GM19238 (cell line): ENCODE results near the gene PDE4B.
"Not testable (repeated sequence)": the region's sequence is repeated elsewhere in the genome, so short reads cannot be mapped to it uniquely, and the experiment has no call there.

Source experiments
- DNase-seq: peaks from one replicate; pipeline ENCODE4 v3.0.0; 2011; ENCODE audit warnings: low spot score; ENCODE audit not compliant: insufficient read length

The PDE4B gene

GRCh38 chr1:66048011-66048410, 255.3 kb downstream of the PDE4B start:
- no peak for DNase-seq

DNA sequence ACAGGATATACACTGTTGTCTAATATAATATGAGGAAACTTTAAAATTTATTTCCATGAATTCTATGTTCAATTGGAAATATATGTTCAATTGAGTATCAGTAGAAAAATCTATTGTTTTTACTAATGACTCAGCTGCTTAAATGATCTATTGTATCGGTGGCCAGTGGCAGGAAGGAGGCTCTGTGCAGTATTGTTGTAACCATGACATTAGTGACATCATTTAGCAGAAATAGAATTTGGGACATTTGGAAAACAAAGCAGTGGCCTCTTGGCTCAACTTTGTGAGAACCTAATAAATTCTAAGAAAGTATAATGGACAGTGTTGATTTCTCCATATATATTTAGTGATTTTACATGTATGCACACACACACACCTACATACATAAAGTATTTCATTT, 257.4 kb downstream of the PDE4B start:
- no peak for DNase-seq

- DNase-seq = no peak
These were observed 257.9 kb downstream of the PDE4B start for GRCh38 chr1:66050633-66051032.

DNA sequence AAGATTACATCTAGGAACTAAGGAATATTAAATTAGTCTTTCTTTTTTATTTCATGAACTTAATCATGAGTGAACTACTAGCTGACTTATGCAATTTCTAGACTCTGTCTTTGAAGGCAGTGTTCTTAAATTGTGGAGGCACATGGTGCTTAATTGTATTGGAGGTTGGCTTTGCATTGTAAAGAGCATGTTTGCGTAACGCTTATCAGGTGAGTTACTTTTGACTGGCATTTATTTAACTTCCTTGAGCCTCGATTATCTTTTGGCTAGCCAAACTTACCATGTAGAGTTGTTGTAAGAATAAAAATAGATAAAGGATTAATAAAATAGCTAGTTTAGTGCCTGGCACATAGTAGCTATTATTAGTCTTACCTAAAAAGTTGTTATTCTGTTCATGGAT, 262.4 kb downstream of the PDE4B start:
- no peak for DNase-seq

DNA sequence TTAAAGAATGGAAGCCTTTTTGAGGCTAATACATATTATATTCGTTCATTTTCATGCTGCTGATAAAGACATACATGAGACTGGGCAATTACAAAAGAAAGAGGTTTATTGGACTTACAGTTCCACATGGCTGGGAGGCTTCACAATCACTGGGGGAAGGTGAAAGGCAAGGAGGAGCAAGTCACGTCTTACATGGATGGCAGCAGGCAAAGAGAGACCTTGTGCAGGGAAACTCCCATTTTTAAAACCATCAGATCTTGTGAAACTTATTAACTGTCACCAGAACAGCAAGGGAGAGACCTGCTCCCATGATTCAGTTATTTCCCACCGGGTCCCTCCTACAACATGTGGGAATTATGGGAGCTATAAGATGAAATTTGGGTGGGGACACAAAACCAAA, 264.8 kb downstream of the PDE4B start:
- not testable (repeated sequence) for DNase-seq

- DNase-seq = no peak
These were observed 265.9 kb downstream of the PDE4B start for GRCh38 chr1:66058558-66058957.

DNA sequence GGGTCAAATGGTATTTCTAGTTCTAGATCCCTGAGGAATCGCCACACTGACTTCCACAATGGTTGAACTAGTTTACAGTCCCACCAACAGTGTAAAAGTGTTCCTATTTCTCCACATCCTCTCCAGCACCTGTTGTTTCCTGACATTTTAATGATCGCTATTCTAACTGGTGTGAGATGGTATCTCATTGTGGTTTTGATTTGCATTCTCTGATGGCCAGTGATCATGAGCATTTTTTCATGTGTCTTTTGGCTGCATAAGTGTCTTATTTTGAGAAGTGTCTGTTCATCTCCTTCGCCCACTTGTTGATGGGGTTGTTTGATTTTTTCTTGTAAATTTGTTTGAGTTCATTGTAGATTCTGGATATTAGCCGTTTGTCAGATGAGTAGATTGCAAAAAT, 274.5 kb downstream of the PDE4B start:
- not testable (repeated sequence) for DNase-seq

- DNase-seq = no peak
These were observed 277.5 kb downstream of the PDE4B start for GRCh38 chr1:66069976-66070876.

DNA sequence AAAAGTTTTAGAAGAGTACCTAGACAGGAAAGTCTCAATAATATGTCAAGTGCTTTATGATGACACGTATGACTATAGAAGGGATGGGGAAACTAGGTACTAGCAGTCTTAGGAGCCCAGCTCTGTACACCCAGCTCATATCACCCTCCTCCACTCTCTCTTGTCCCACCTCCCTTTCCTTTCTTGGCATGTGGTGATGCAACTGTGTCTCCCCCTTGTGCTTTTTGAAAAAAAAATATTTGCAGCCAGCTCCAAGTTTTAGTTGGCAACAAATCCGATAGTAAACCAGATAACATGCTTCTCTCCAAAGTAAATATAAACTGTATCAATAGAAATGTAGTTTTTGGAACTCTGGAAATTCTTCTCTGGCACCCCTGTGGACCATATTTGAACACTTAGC, 280.7 kb downstream of the PDE4B start:
- DNase-seq = no peak

GRCh38 chr1:66074147-66074546, 281.5 kb downstream of the PDE4B start:
- no peak for DNase-seq

GRCh38 chr1:66078412-66078811, 285.7 kb downstream of the PDE4B start:
- DNase-seq = no peak

- no peak for DNase-seq
These were observed 290.3 kb downstream of the PDE4B start for GRCh38 chr1:66083003-66083402.

DNA sequence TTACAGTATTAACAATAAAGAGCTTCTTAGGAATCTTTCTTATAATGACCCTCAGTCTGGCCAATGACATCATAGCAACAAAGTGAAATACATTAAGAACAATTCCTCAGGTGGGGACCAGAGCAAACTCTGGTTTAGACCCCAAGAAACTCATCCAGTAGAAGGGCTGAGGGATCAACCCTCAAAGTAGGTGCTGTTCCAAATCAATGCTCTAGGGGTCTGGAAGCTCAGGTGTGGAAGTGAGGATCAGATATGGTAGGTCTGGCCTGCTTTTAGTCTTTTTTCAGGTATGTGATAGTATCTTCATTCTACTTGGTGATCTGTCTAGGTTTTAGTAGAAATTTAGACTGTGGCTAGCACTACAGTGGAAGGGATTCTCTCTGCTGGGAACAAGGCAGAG, 291.7 kb downstream of the PDE4B start:
- DNase-seq = no peak

DNA sequence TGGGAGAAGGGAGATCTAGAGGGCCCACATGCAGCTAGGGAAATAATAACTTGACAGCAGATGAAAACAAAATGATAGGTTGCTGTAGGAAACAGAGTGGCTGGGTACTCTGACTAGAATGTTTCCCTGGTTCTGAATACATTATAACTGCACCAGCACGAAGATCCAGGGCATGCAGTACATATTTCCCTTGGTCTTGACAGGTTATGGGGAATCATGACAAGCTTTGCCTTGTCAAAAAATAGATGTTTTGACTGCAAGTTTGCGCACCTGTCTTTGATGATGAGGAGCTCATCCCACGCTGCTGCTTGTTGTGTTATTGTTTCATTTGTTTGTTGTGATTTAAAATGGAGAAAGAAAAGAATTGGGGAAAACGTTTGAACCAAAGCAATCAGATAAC, 292.9 kb downstream of the PDE4B start:
- no peak for DNase-seq

DNA sequence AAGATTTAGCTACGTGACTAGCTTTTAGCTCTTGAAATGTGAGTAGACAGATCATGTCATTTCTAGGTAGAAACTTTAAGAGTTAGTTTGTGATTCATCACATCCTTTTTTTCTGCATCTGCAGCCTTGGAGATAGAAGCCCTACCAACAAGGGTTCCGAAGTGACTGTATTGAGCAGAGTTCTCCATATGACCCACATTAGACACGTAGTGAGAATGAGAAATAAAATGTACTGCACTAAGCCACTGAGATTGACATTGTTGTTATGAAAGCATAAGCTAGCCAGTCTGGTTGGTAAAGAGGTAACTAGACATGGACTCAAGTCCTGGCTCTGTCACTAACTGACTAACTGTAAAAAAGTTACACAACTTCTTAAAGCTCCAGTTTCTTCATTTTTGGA, 296.1 kb downstream of the PDE4B start:
- DNase-seq = no peak

GRCh38 chr1:66090859-66091457, 298.3 kb downstream of the PDE4B start:
- no peak for DNase-seq

- DNase-seq = no peak
These were observed 302.5 kb downstream of the PDE4B start for GRCh38 chr1:66095190-66095589.

DNA sequence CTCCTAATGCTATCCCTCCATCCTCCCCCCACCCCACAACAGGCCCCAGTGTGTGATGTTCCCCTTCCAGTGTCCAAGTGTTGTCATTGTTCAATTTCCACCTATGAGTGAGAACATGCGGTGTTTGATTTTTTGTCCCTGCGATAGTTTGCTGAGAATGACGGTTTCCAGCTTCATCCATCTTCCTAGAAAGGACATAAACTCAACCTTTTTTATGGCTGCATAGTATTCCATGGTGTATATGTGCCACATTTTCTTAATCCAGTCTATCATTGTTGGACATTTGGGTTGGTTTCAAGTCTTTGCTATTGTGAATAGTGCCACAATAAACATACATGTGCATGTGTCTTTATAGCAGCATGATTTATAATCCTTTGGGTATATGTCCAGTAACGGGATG, 308.3 kb downstream of the PDE4B start:
- not testable (repeated sequence) for DNase-seq

DNA sequence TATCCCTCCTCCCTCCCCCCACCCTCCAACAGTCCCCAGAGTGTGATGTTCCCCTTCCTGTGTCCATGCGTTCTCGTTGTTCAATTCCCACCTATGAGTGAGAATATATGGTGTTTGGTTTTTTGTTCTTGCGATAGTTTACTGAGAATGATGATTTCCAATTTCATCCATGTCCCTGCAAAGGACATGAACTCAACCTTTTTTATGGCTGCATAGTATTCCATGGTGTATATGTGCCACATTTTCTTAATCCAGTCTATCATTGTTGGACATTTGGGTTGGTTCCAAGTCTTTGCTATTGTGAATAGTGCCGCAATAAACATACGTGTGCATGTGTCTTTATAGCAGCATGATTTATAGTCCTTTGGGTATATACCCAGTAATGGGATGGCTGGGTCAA, 311.4 kb downstream of the PDE4B start:
- not testable (repeated sequence) for DNase-seq

GRCh38 chr1:66108624-66109023, 315.9 kb downstream of the PDE4B start:
- DNase-seq = no peak

DNA sequence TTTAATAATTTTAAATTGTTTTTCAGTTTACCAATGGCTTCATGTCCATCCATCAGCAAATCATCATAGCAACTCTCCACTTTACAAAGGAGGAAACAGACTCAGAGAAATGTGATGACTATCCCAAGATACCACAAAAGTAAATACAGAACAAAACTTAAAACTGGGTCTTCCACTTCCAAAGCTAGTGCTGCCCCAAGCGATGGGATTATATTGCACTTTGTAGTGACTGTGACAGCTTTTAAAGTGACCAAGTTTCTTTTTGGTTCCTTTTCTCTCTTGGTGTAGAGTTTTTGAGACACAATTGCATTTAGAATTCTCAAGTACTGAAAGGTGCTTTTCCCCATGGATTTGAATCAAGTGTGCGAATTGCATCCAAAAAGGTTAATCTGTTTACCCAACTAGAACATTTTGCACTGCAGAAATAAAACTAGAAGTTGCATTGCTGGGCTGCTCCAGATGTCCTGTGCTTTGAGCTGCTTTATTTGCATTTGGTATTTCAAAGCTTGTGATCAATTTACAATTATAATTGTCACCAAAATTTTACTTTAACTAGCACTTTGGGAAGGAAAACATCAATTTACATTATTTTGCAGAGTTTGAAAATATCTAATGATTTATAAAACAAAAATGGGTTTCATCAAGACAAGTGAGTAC, 320.2 kb downstream of the PDE4B start:
- no peak for DNase-seq

GRCh38 chr1:66119148-66119547, 326.5 kb downstream of the PDE4B start:
- DNase-seq = no peak
